Thyroid gland (tissue), 4 donors: Measurements from ENCODE around the gene HYAL4.
"Not testable (repeated sequence)": the region's sequence is repeated elsewhere in the genome, so short reads cannot be mapped to it uniquely, and the experiment has no call there.

Experiments
- POLR2A ChIP-seq, 2 donors: fragments of 450-650 bp; IDR thresholded peaks; one replicate each; pipeline ENCODE4 v1.6.1; 2017; ENCODE audit warnings: antibody characterized with exemption in 2 of 2, mild to moderate bottlenecking in 2 of 2, moderate library complexity in 1 of 2
- TF ChIP-seq, protein P1 (sequence below), 6 experiments: fragments of 200-600 bp in 3 of 6; fragments of 450-650 bp in 3 of 6; sonication (generic) in 3 of 6; IDR thresholded peaks; one replicate each; pipeline ENCODE4 v1.5.1; 2016 to 2019; ENCODE audit warnings: antibody characterized with exemption in 6 of 6, mild to moderate bottlenecking in 2 of 6, inconsistent platforms in 1 of 6, moderate library complexity in 1 of 6

- TF ChIP-seq, protein P1, sequence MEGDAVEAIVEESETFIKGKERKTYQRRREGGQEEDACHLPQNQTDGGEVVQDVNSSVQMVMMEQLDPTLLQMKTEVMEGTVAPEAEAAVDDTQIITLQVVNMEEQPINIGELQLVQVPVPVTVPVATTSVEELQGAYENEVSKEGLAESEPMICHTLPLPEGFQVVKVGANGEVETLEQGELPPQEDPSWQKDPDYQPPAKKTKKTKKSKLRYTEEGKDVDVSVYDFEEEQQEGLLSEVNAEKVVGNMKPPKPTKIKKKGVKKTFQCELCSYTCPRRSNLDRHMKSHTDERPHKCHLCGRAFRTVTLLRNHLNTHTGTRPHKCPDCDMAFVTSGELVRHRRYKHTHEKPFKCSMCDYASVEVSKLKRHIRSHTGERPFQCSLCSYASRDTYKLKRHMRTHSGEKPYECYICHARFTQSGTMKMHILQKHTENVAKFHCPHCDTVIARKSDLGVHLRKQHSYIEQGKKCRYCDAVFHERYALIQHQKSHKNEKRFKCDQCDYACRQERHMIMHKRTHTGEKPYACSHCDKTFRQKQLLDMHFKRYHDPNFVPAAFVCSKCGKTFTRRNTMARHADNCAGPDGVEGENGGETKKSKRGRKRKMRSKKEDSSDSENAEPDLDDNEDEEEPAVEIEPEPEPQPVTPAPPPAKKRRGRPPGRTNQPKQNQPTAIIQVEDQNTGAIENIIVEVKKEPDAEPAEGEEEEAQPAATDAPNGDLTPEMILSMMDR (IDR thresholded peaks at IDR 0.05) = not testable (repeated sequence)
- not testable (repeated sequence) for TF ChIP-seq POLR2A (IDR thresholded peaks at IDR 0.05)
Observed at GRCh38 chr7:123856428-123856827, 11.5 kb downstream of the HYAL4 start.
